HEK293 (cell line): ENCODE measurements around the gene USP3.

Source experiments
- CTCF ChIA-PET: fragments of 350-600 bp; formaldehyde crosslinking; extraction: SDS; loops from one replicate; lab custom pipeline; 2021; ENCODE audit warnings: antibody characterized with exemption; lab: Yijun Ruan, JAX
- POLR2A ChIA-PET: fragments of 300-600 bp; formaldehyde crosslinking; extraction: SDS; loops from one replicate; lab custom pipeline; 2020; ENCODE audit warnings: antibody characterized with exemption, inconsistent platforms; lab: Yijun Ruan, JAX
- H3K27ac ChIP-seq: fragments of 200-500 bp; sonication (Bioruptor generic); 2 replicates; pipeline ENCODE4 v1.5.1; 2014; ENCODE audit warnings: low read depth, low read length, control low read depth, inconsistent platforms; ENCODE audit errors: extremely low read depth
- H3K36me3 ChIP-seq, 2 experiments: fragments of 200-500 bp in 1 of 2; sonication (Bioruptor generic) in 1 of 2; 1 replicate in 1 of 2; 2 replicates in 1 of 2; pipeline ENCODE4 v1.5.1; 2014 to 2017; ENCODE audit warnings: inconsistent platforms in 2 of 2, low read length in 2 of 2; ENCODE audit not compliant: control insufficient read depth in 2 of 2, insufficient read depth in 1 of 2
- H3K4me1 ChIP-seq: fragments of 200-500 bp; sonication (Bioruptor generic); 2 replicates; pipeline ENCODE4 v1.5.1; 2014; ENCODE audit warnings: mild to moderate bottlenecking, low read length, inconsistent platforms; ENCODE audit not compliant: control insufficient read depth, insufficient read depth
- H3K4me3 ChIP-seq: 2 replicates; pipeline ENCODE4 v1.5.1; 2011; ENCODE audit warnings: low read depth, mild to moderate bottlenecking, control low read depth, low read length, moderate library complexity
- H3K9me3 ChIP-seq: fragments of 200-500 bp; sonication (Bioruptor generic); 2 replicates; pipeline ENCODE4 v1.5.1; 2014; ENCODE audit warnings: low read depth, low read length, inconsistent platforms; ENCODE audit not compliant: control insufficient read depth, insufficient read depth
- GLIS1 ChIP-seq: fragments of 450-650 bp; formaldehyde crosslinking; IDR thresholded peaks from 2 replicates; pipeline ENCODE4 v1.5.1; 2016; ENCODE audit warnings: missing biosample characterization, missing genetic modification characterization
- GLIS2 ChIP-seq: fragments of 450-650 bp; formaldehyde crosslinking; IDR thresholded peaks from 2 replicates; pipeline ENCODE4 v1.5.1; 2016; ENCODE audit warnings: missing biosample characterization, missing genetic modification characterization
- HOXA7 ChIP-seq: sonication (generic); formaldehyde crosslinking; IDR thresholded peaks from 2 replicates; pipeline ENCODE4 v1.8.1; 2022; ENCODE audit warnings: missing genetic modification reagents, borderline replicate concordance
- IKZF3 ChIP-seq: fragments of 450-650 bp; IDR thresholded peaks from 2 replicates; pipeline ENCODE4 v1.5.0; 2018; ENCODE audit warnings: missing biosample characterization, mild to moderate bottlenecking, missing genetic modification characterization, moderate library complexity
- OSR2 ChIP-seq: fragments of 450-650 bp; formaldehyde crosslinking; IDR thresholded peaks from 2 replicates; pipeline ENCODE4 v1.5.1; 2016; ENCODE audit warnings: missing biosample characterization, missing genetic modification characterization
- REST ChIP-seq: fragments of 450-650 bp; formaldehyde crosslinking; IDR thresholded peaks from 2 replicates; pipeline ENCODE4 v1.5.1; 2016; ENCODE audit warnings: missing biosample characterization, missing genetic modification characterization
- WT1 ChIP-seq: fragments of 450-650 bp; formaldehyde crosslinking; IDR thresholded peaks from 2 replicates; pipeline ENCODE4 v1.5.1; 2016; ENCODE audit warnings: missing biosample characterization, missing genetic modification characterization
- ZBTB17 ChIP-seq: fragments of 450-650 bp; formaldehyde crosslinking; IDR thresholded peaks from 2 replicates; pipeline ENCODE4 v1.5.1; 2016; ENCODE audit warnings: missing biosample characterization, missing genetic modification characterization
- ZIC2 ChIP-seq: fragments of 450-650 bp; formaldehyde crosslinking; IDR thresholded peaks from 2 replicates; pipeline ENCODE4 v1.5.1; 2016; ENCODE audit warnings: missing biosample characterization, missing genetic modification characterization
- ZNF112 ChIP-seq: fragments of 450-650 bp; formaldehyde crosslinking; IDR thresholded peaks from 2 replicates; pipeline ENCODE4 v1.5.0; 2017; ENCODE audit warnings: missing biosample characterization, missing genetic modification characterization
- ZNF121 ChIP-seq: fragments of 450-650 bp; formaldehyde crosslinking; IDR thresholded peaks from 2 replicates; pipeline ENCODE4 v1.5.1; 2016; ENCODE audit warnings: missing biosample characterization, missing genetic modification characterization
- ZNF140 ChIP-seq: fragments of 450-650 bp; formaldehyde crosslinking; IDR thresholded peaks from 2 replicates; pipeline ENCODE4 v1.5.1; 2016; ENCODE audit warnings: missing biosample characterization, missing genetic modification characterization
- ZNF211 ChIP-seq: fragments of 450-650 bp; formaldehyde crosslinking; IDR thresholded peaks from 2 replicates; pipeline ENCODE4 v1.5.1; 2016; ENCODE audit warnings: low read depth, missing biosample characterization, missing genetic modification characterization
- ZNF223 ChIP-seq: fragments of 450-650 bp; formaldehyde crosslinking; IDR thresholded peaks from 2 replicates; pipeline ENCODE4 v1.5.1; 2016; ENCODE audit warnings: missing biosample characterization, missing genetic modification characterization
- ZNF302 ChIP-seq: fragments of 450-650 bp; formaldehyde crosslinking; IDR thresholded peaks from 2 replicates; pipeline ENCODE4 v1.5.1; 2016; ENCODE audit warnings: missing biosample characterization, missing genetic modification characterization, low read depth
- ZNF530 ChIP-seq: fragments of 450-650 bp; formaldehyde crosslinking; IDR thresholded peaks from 2 replicates; pipeline ENCODE4 v1.5.1; 2016; ENCODE audit warnings: low read depth, missing biosample characterization, missing genetic modification characterization
- ZNF660 ChIP-seq: fragments of 450-650 bp; IDR thresholded peaks from 2 replicates; pipeline ENCODE4 v1.5.1; 2018; ENCODE audit warnings: missing biosample characterization, mild to moderate bottlenecking, missing genetic modification characterization
- ZNF670 ChIP-seq: fragments of 450-650 bp; formaldehyde crosslinking; IDR thresholded peaks from 2 replicates; pipeline ENCODE4 v1.5.1; 2016; ENCODE audit warnings: missing biosample characterization, missing genetic modification characterization, low read depth
- TF ChIP-seq, protein P1 (sequence below): fragments of 450-650 bp; formaldehyde crosslinking; IDR thresholded peaks from 2 replicates; pipeline ENCODE4 v1.5.1; 2016; ENCODE audit warnings: missing biosample characterization, missing genetic modification characterization
- TF ChIP-seq, protein P2 (sequence below): fragments of 450-650 bp; formaldehyde crosslinking; IDR thresholded peaks from 2 replicates; pipeline ENCODE4 v1.5.1; 2016; ENCODE audit warnings: missing biosample characterization, missing genetic modification characterization
- TF ChIP-seq, protein P3 (sequence below): fragments of 450-650 bp; formaldehyde crosslinking; IDR thresholded peaks from 2 replicates; pipeline ENCODE4 v1.5.1; 2016; ENCODE audit warnings: missing biosample characterization, missing genetic modification characterization

USP3 gene

DNA sequence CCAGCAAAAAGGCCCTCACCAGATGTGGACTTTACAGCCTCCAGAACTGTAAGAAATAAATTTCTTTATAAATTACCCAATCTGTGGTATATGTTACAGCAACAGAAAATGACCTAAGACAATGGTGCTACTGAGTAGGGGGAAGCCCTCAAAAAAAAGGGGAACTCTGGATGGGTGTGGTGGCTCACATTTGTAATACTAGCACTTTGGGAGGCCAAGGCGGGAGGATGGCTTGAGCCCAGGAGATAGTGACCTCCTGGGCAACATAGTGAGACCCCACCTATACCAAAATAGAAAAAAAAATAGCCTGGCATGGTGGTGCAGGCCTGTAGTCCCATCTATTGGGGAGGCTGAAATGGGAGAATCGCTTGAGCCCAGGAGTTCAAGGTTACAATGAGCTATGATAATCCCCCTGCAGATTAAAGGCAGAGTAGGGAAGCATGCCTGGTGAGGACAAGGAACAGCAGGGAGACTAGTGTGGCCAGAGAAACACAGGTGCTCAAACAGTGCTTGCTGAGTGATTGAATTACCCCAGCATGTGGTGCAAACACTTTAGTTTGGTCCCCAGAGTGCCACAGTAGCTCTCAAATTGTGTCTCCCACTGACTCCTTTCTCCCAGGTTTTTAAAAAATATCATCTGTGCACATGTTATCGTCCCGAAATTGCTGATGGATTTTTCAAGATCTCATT is 13.9 kb upstream of the USP3 start:
- Histone ChIP-seq H3K4me1 (peaks cover 11% of the 10 kb centered on the region), H3K4me3 (no peak overlapping the region), H3K27ac (no peak overlapping the region)
- ChIA-PET POLR2A (interaction anchor here (0.7 to 3.3 kb wide), 2 partner anchors 11 to 14 kb away, joined by 3 to 10 read pairs; partner anchors contain the start of gene USP3), CTCF (interaction anchor here (0.6 to 1.2 kb wide), 2 partner anchors 23 to 355 kb away, joined by 3 to 5 read pairs; no protein-coding TSS in a partner anchor)
- TF ChIP-seq ZNF223 (tag by site-specific recombination) (peak; percentile 68), ZIC2 (tag by site-specific recombination) (peak; percentile 97), HOXA7 (CRISPR knock-in tag) (no peak), OSR2 (tag by site-specific recombination) (peak; percentile 47; the same call in 1 of the 2 replicates), ZNF121 (tag by site-specific recombination) (peak; percentile 65; the same call in 1 of the 2 replicates), ZNF670 (tag by site-specific recombination) (no peak), GLIS2 (tag by site-specific recombination) (no peak), IKZF3 (tag by site-specific recombination) (peak; percentile 40; the same call in 1 of the 2 replicates), GLIS1 (tag by site-specific recombination) (peak; percentile 84), ZNF140 (no peak), REST (tag by site-specific recombination) (no peak), WT1 (tag by site-specific recombination) (peak; percentile 50; the same call in 1 of the 2 replicates)
- TF ChIP-seq, protein P1, sequence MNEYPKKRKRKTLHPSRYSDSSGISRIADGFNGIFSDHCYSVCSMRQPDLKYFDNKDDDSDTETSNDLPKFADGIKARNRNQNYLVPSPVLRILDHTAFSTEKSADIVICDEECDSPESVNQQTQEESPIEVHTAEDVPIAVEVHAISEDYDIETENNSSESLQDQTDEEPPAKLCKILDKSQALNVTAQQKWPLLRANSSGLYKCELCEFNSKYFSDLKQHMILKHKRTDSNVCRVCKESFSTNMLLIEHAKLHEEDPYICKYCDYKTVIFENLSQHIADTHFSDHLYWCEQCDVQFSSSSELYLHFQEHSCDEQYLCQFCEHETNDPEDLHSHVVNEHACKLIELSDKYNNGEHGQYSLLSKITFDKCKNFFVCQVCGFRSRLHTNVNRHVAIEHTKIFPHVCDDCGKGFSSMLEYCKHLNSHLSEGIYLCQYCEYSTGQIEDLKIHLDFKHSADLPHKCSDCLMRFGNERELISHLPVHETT (tag by site-specific recombination) = no peak
- TF ChIP-seq, all 188 proteins: peak for 7
- Histone ChIP-seq H3K36me3 (no peaks in the 10 kb centered on the region), H3K9me3 (no peaks in the 10 kb centered on the region)

GRCh38 chr15:63491116-63491827 is 13.1 kb upstream of the USP3 start:
- H3K36me3 ChIP-seq = no peaks in the 10 kb centered on the region
- no peaks in the 10 kb centered on the region for H3K9me3 ChIP-seq
- peaks cover 11% of the 10 kb centered on the region for H3K4me1 ChIP-seq
- CTCF ChIA-PET = interaction anchor here (0.6 kb wide), 1 partner anchor 356 kb away, joined by 5 read pairs; no protein-coding TSS in a partner anchor
- no peak overlapping the region for H3K27ac ChIP-seq
- H3K4me3 ChIP-seq = no peak overlapping the region
- POLR2A ChIA-PET = interaction anchor here (0.7 to 3.3 kb wide), 2 partner anchors 10 to 13 kb away, joined by 3 to 10 read pairs; partner anchors contain the start of gene USP3
- TF ChIP-seq, protein P2, sequence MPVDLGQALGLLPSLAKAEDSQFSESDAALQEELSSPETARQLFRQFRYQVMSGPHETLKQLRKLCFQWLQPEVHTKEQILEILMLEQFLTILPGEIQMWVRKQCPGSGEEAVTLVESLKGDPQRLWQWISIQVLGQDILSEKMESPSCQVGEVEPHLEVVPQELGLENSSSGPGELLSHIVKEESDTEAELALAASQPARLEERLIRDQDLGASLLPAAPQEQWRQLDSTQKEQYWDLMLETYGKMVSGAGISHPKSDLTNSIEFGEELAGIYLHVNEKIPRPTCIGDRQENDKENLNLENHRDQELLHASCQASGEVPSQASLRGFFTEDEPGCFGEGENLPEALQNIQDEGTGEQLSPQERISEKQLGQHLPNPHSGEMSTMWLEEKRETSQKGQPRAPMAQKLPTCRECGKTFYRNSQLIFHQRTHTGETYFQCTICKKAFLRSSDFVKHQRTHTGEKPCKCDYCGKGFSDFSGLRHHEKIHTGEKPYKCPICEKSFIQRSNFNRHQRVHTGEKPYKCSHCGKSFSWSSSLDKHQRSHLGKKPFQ (tag by site-specific recombination) = no peak
- no peak for TF ChIP-seq ZNF530
- no peak for TF ChIP-seq ZBTB17
- no peak for TF ChIP-seq ZNF660
- no peak for TF ChIP-seq ZNF211 (tag by site-specific recombination)
- TF ChIP-seq ZNF302 (tag by site-specific recombination) = no peak
- TF ChIP-seq, protein P3, sequence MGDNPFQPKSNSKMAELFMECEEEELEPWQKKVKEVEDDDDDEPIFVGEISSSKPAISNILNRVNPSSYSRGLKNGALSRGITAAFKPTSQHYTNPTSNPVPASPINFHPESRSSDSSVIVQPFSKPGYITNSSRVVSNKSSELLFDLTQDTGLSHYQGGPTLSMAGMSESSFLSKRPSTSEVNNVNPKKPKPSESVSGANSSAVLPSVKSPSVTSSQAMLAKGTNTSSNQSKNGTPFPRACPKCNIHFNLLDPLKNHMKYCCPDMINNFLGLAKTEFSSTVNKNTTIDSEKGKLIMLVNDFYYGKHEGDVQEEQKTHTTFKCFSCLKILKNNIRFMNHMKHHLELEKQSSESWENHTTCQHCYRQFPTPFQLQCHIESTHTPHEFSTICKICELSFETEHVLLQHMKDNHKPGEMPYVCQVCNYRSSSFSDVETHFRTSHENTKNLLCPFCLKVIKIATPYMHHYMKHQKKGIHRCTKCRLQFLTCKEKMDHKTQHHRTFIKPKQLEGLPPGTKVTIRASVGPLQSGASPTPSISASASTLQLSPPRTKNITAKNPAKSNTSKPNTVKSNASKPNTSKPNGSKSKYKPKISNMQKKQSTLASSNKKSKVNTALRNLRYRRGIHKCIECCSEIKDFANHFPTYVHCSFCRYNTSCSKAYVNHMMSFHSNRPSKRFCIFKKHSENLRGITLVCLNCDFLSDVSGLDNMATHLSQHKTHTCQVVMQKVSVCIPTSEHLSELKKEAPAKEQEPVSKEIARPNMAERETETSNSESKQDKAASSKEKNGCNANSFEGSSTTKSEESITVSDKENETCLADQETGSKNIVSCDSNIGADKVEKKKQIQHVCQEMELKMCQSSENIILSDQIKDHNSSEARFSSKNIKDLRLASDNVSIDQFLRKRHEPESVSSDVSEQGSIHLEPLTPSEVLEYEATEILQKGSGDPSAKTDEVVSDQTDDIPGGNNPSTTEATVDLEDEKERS = no peak
- no peak for TF ChIP-seq ZNF112 (tag by site-specific recombination)
